ENCODE data around the gene PGAP3.

- TF ChIP-seq CTCF (IDR thresholded peaks at IDR 0.05) (peak; percentile 80 to 96 (median 89)), POLR2A (IDR thresholded peaks at IDR 0.05) (no peak)
Measured at GRCh38 chr17:39623356-39623950, 64.4 kb downstream of the PGAP3 start.
